Right lobe of liver (tissue), 6 donors: ENCODE results near the gene BLTP2. TPM values are rescaled to one million over a fixed set of nuclear protein-coding genes. Genes with fewer than 3 reads are reported as not detected.
A peak's percentile ranks its signal among the peaks of the same experiment; 100 is the strongest.

Experiments used
- ATAC-seq, 4 donors: fragments of 200-7000 bp; cut with Tn5 transposase; one replicate each; pipeline ENCODE4 v1.9.1; 2020; ENCODE audit warnings: mild to moderate bottlenecking in 4 of 4, moderate library complexity in 4 of 4
- DNase-seq, 3 donors: peaks; one replicate each; pipeline ENCODE4 v3.0.0-alpha.2; 2020
- H3K27ac ChIP-seq, 3 donors: fragments of 200-600 bp; one replicate each; pipeline ENCODE4 v1.8.0; 2022
- H3K27me3 ChIP-seq, 2 donors: fragments of 200-600 bp; one replicate each; pipeline ENCODE4 v1.8.0; 2022
- H3K36me3 ChIP-seq, 4 donors: fragments of 200-600 bp; sonication (generic) in 1 of 4; one replicate each; pipeline versions ENCODE4 v1.5.1 to v1.8.0; 2017 to 2022; ENCODE audit warnings: control low read depth in 1 of 4
- H3K4me1 ChIP-seq, 4 donors: fragments of 200-600 bp; sonication (generic) in 1 of 4; one replicate each; pipeline versions ENCODE4 v1.5.1 to v1.8.0; 2017 to 2022; ENCODE audit warnings: control low read depth in 1 of 4
- H3K4me3 ChIP-seq, 3 donors: fragments of 200-600 bp; one replicate each; pipeline ENCODE4 v1.8.0; 2022
- H3K9me3 ChIP-seq, 4 donors: fragments of 200-600 bp; sonication (generic) in 1 of 4; one replicate each; pipeline versions ENCODE4 v1.5.1 to v1.8.0; 2017 to 2022; ENCODE audit warnings: control low read depth in 1 of 4
- POLR2A ChIP-seq: fragments of 450-650 bp; IDR thresholded peaks from one replicate; pipeline ENCODE4 v1.6.1; 2017; ENCODE audit warnings: antibody characterized with exemption, mild to moderate bottlenecking
- WGBS: methylation state at CpG from one replicate; pipeline ENCODE4 v1.1.6; 2018; ENCODE audit warnings: low coverage, low lambda C conversion rate; ENCODE audit not compliant: insufficient coverage; ENCODE audit errors: missing lambda C conversion rate; 5-methylcytosine and 5-hydroxymethylcytosine counted together
- intact Hi-C, 2 donors: fragments of 100-400 bp; cut with DNase I; formaldehyde crosslinking; loops; one replicate each; pipeline versions ENCODE4 v1.11.2 to v1.14.1; 2022
- total RNA-seq, 6 experiments: library from RNA; depleted of rRNA in 2 of 6; stranded (reverse); fragments of >200 nt in 2 of 6; fragmentation: NEBNext Ultra II Directional in 3 of 6; extraction: Animal tissue kit (Norgen Biotek cat#: 25700) in 3 of 6; gene quantifications; one replicate each; pipeline versions ENCODE4 v1.1.0 to v1.2.4, GENCODE V29; 2016 to 2023
- TF ChIP-seq, protein P1 (sequence below), 4 donors: fragments of 200-600 bp in 3 of 4; fragments of 450-650 bp in 1 of 4; IDR thresholded peaks; one replicate each; pipeline versions ENCODE4 v1.5.1 to v1.8.0; 2016 to 2022; ENCODE audit warnings: antibody characterized with exemption in 4 of 4, mild to moderate bottlenecking in 2 of 4
- donor health status: DM: no; HTN: yes; CAD: no.
- donor health status: DM: no; HTN: no; CAD: no.
- donor health status: DM: no; HTN: no; CAD: no.
- donor health status: DM: no; HTN: yes; CAD: no.
- donor health status: DM: no; HTN: yes; CAD: no.

Gene BLTP2
- total RNA-seq, 6 experiments from 2014 or later: 33.2 to 90.3 (median 47.1) TPM

DNA sequence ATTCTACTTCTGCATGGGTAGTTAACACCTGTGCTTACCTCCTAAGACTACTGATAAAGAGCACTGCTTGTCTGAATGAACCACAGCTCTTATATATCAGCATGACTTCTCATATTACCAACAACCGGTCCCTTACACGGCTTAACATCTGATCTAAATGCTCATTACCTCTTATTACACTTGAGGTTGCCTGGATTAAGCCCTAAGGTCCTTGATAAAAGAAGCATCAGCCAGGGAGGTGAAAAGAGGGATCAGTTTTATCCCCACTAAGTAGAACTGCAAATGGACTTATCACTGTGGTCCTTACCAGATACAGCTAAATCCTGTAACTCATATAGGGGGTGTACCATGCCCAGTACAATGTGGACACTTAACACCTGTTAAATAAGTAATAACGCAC is 22.8 kb downstream of the BLTP2 start:
- Histone ChIP-seq H3K27ac (peak overlapping the region in 1 of 3 donors; percentile 54), H3K9me3 (no peaks in the 10 kb centered on the region), H3K4me3 (no peak overlapping the region), H3K4me1 (peaks cover 0 to 60% (median 24%) of the 10 kb centered on the region in 4 donors), H3K27me3 (no peaks in the 10 kb centered on the region), H3K36me3 (peaks cover 21 to 53% (median 25%) of the 10 kb centered on the region in 4 donors)
- ATAC-seq: no peak
- no peak for DNase-seq
- WGBS: 96% methylated on average over 3 of the region's 3 CpGs
- TF ChIP-seq, protein P1, sequence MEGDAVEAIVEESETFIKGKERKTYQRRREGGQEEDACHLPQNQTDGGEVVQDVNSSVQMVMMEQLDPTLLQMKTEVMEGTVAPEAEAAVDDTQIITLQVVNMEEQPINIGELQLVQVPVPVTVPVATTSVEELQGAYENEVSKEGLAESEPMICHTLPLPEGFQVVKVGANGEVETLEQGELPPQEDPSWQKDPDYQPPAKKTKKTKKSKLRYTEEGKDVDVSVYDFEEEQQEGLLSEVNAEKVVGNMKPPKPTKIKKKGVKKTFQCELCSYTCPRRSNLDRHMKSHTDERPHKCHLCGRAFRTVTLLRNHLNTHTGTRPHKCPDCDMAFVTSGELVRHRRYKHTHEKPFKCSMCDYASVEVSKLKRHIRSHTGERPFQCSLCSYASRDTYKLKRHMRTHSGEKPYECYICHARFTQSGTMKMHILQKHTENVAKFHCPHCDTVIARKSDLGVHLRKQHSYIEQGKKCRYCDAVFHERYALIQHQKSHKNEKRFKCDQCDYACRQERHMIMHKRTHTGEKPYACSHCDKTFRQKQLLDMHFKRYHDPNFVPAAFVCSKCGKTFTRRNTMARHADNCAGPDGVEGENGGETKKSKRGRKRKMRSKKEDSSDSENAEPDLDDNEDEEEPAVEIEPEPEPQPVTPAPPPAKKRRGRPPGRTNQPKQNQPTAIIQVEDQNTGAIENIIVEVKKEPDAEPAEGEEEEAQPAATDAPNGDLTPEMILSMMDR (IDR thresholded peaks at IDR 0.05): no peak
- TF ChIP-seq POLR2A: no peak
- intact Hi-C loops: no loop called here

DNA sequence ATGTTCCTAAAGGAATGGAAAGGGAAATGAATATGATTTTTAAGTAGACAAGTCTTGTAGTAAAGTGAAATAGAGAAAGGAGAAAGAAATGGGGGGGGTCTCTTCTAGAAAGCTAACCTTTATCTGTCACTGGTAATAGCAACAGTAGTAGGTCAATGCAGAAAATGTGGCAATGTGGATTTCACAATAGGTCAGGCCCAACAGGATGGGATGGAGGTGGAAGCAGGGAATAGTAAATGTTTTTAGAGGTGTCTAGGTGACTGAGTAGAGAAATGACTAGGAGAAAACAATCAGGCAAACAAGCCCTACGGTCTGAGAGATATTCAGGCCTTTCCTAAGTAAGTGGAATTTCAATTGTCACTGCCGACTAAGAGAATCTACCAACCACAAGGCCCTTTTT is 24.9 kb downstream of the BLTP2 start:
- DNase-seq (no peak), ATAC-seq (peak; percentile 58 to 72 (median 66))
- TF ChIP-seq POLR2A: no peak
- TF ChIP-seq, protein P1 (IDR thresholded peaks at IDR 0.05): no peak
- no peaks in the 10 kb centered on the region for H3K27me3 ChIP-seq
- H3K4me1 ChIP-seq: peaks cover 0 to 45% (median 19%) of the 10 kb centered on the region in 4 donors
- no peaks in the 10 kb centered on the region for H3K9me3 ChIP-seq
- H3K36me3 ChIP-seq: peaks cover 21 to 75% (median 39%) of the 10 kb centered on the region in 4 donors
- H3K27ac ChIP-seq: peak overlapping the region in 2 of 3 donors; percentile 24 to 62
- WGBS: 41% methylated on average over 2 of the region's 2 CpGs
- intact Hi-C loops: no loop called here
- H3K4me3 ChIP-seq: no peak overlapping the region

DNA sequence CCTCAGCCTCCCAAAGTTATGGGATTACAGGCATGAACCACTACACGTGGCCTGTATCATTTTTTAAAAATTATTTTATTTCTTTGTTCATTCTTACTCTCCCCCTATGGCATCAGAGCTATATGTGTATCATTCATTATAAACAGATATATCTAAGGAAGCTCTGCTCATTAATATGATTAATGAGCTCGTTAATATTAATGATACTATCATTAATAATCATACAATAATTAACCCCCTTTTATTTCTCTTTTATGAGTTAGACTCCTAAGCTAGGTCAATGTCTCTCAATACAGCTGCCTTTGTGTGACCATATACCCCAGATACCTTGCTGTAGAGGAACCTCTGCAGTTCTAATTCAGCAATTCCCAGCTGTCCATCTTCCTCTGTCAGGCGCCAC is 26.5 kb downstream of the BLTP2 start:
- DNase-seq (no peak), ATAC-seq (no peak)
- H3K4me1 ChIP-seq: peaks cover 0 to 29% (median 12%) of the 10 kb centered on the region in 4 donors
- H3K4me3 ChIP-seq: no peak overlapping the region
- WGBS: 78% methylated on average over 3 of the region's 3 CpGs
- peaks cover 21 to 82% (median 41%) of the 10 kb centered on the region in 4 donors for H3K36me3 ChIP-seq
- no peaks in the 10 kb centered on the region for H3K9me3 ChIP-seq
- H3K27me3 ChIP-seq: no peaks in the 10 kb centered on the region
- intact Hi-C loops: loop anchor here in 1 of 2 donors (5.0 kb wide), 1 partner anchor 71 kb away; no protein-coding TSS in a partner anchor
- H3K27ac ChIP-seq: no peak overlapping the region
- TF ChIP-seq, protein P1 (IDR thresholded peaks at IDR 0.05): no peak
- TF ChIP-seq POLR2A: no peak

DNA sequence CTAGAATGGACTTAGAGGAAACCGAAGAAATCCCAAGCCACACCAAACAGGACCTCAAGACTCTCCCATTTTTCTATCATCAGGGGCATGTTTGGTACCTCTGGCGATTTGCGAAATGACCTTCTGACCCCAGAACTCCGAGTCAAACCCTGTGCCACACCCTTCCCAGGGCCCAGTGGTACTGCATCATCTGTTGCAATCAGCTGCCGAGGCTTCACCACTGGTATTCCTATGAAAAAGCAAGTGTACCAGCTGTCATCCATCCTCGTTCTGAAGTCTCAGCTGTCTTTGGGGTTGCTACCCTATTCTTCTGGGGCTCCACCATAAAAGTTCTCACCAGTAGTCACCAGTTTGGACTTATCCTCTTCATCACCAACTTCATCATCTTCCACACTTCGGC is 28.7 kb downstream of the BLTP2 start:
- no peaks in the 10 kb centered on the region for H3K9me3 ChIP-seq
- DNase-seq (no peak), ATAC-seq (no peak)
- peaks cover 0 to 14% (median 7%) of the 10 kb centered on the region in 4 donors for H3K4me1 ChIP-seq
- intact Hi-C loops: loop anchor here in 1 of 2 donors (5.0 kb wide), 1 partner anchor 69 kb away; no protein-coding TSS in a partner anchor
- whole genome bisulfite sequencing: 71% methylated on average over 6 of the region's 7 CpGs
- no peak overlapping the region for H3K4me3 ChIP-seq
- H3K36me3 ChIP-seq: peaks cover 16 to 67% (median 33%) of the 10 kb centered on the region in 4 donors
- TF ChIP-seq POLR2A: no peak
- TF ChIP-seq, protein P1 (IDR thresholded peaks at IDR 0.05): no peak
- H3K27ac ChIP-seq: no peak overlapping the region
- no peaks in the 10 kb centered on the region for H3K27me3 ChIP-seq
